H9 (cell line): ENCODE results near the gene ADAMTS2. TPM values are rescaled to one million over a fixed set of nuclear protein-coding genes. Genes with fewer than 3 reads are reported as not detected.
A peak's percentile ranks its signal among the peaks of the same experiment; 100 is the strongest.

Source experiments
- DNase-seq: peaks from one replicate; pipeline ENCODE4 v3.0.0-alpha.2; 2017
- H2AFZ ChIP-seq: one replicate; pipeline ENCODE4 v1.6.1; 2013; ENCODE audit warnings: mild to moderate bottlenecking, low read length, control low read depth, moderate library complexity
- H2AK5ac ChIP-seq: 2 replicates; pipeline ENCODE4 v1.6.1; 2013; ENCODE audit warnings: low read length, control low read depth, mixed read lengths; ENCODE audit not compliant: insufficient read length
- H2BK120ac ChIP-seq: one replicate; pipeline ENCODE4 v1.6.1; 2013; ENCODE audit warnings: low read depth, mild to moderate bottlenecking, low read length, control low read depth, inconsistent platforms; ENCODE audit not compliant: poor library complexity, severe bottlenecking
- H2BK12ac ChIP-seq: 2 replicates; pipeline ENCODE4 v1.6.1; 2013; ENCODE audit warnings: low read length, control low read depth, mixed read lengths, low read depth; ENCODE audit not compliant: insufficient read length
- H2BK15ac ChIP-seq: 2 replicates; pipeline ENCODE4 v1.6.1; 2013; ENCODE audit warnings: low read depth, low read length, control low read depth
- H2BK20ac ChIP-seq: one replicate; pipeline ENCODE4 v1.6.1; 2013; ENCODE audit warnings: low read depth, mild to moderate bottlenecking, low read length, control low read depth, inconsistent platforms; ENCODE audit not compliant: poor library complexity, severe bottlenecking
- H2BK5ac ChIP-seq: 2 replicates; pipeline ENCODE4 v1.6.1; 2013; ENCODE audit warnings: low read length, control low read depth, mixed read lengths; ENCODE audit not compliant: insufficient read length
- H3K14ac ChIP-seq: 2 replicates; pipeline ENCODE4 v1.6.1; 2013; ENCODE audit warnings: low read length, control low read depth; ENCODE audit not compliant: insufficient read depth
- H3K18ac ChIP-seq: 2 replicates; pipeline ENCODE4 v1.6.1; 2013; ENCODE audit warnings: low read depth, mild to moderate bottlenecking, mixed read lengths, low read length, control low read depth; ENCODE audit not compliant: insufficient read length
- H3K23ac ChIP-seq: 2 replicates; pipeline ENCODE4 v1.6.1; 2013; ENCODE audit warnings: low read length, control low read depth, mixed read lengths, low read depth; ENCODE audit not compliant: insufficient read length
- H3K23me2 ChIP-seq: 2 replicates; pipeline ENCODE4 v1.6.1; 2013; ENCODE audit warnings: low read depth, mild to moderate bottlenecking, mixed read lengths, low read length, control low read depth; ENCODE audit not compliant: insufficient read length, poor library complexity, severe bottlenecking
- H3K27ac ChIP-seq: 2 replicates; pipeline ENCODE4 v1.5.1; 2013; ENCODE audit warnings: low read length, control low read depth, mixed read lengths, low read depth; ENCODE audit not compliant: insufficient read length
- H3K27me3 ChIP-seq: 2 replicates; pipeline ENCODE4 v1.6.1; 2013; ENCODE audit warnings: low read length, control low read depth, inconsistent platforms; ENCODE audit not compliant: insufficient read depth
- H3K4ac ChIP-seq: 2 replicates; pipeline ENCODE4 v1.6.1; 2013; ENCODE audit warnings: low read depth, mild to moderate bottlenecking, control low read depth, inconsistent platforms, low read length, moderate library complexity
- H3K4me1 ChIP-seq: 2 replicates; pipeline ENCODE4 v1.6.1; 2013; ENCODE audit warnings: low read length, control low read depth, inconsistent platforms; ENCODE audit not compliant: insufficient read depth
- H3K4me2 ChIP-seq: 2 replicates; pipeline ENCODE4 v1.6.1; 2013; ENCODE audit warnings: low read length, control low read depth, mixed read lengths; ENCODE audit not compliant: insufficient read length, insufficient read depth
- H3K56ac ChIP-seq: 2 replicates; pipeline ENCODE4 v1.6.1; 2013; ENCODE audit warnings: low read depth, mild to moderate bottlenecking, mixed read lengths, low read length, control low read depth; ENCODE audit not compliant: insufficient read length
- H3K79me1 ChIP-seq: 2 replicates; pipeline ENCODE4 v1.6.1; 2013; ENCODE audit warnings: low read depth, mild to moderate bottlenecking, moderate library complexity, low read length, control low read depth, inconsistent platforms; ENCODE audit not compliant: insufficient read depth, poor library complexity, severe bottlenecking
- H3K79me2 ChIP-seq: 2 replicates; pipeline ENCODE4 v1.6.1; 2013; ENCODE audit warnings: low read length, control low read depth, inconsistent platforms; ENCODE audit not compliant: insufficient read depth
- H3K9ac ChIP-seq: 2 replicates; pipeline ENCODE4 v1.6.1; 2013; ENCODE audit warnings: low read length, control low read depth, mixed read lengths; ENCODE audit not compliant: insufficient read length; ENCODE audit errors: extremely low read depth
- H3K9me3 ChIP-seq: one replicate; pipeline ENCODE4 v1.6.1; 2013; ENCODE audit warnings: low read depth, low read length, inconsistent platforms; ENCODE audit not compliant: control insufficient read depth
- H3T11ph ChIP-seq: one replicate; pipeline ENCODE4 v1.6.1; 2013; ENCODE audit warnings: mild to moderate bottlenecking, low read length, control low read depth, inconsistent platforms
- H4K20me1 ChIP-seq: one replicate; pipeline ENCODE4 v1.6.1; 2013; ENCODE audit not compliant: control insufficient read depth, insufficient read length, insufficient read depth
- H4K5ac ChIP-seq: 2 replicates; pipeline ENCODE4 v1.6.1; 2013; ENCODE audit warnings: low read depth, mild to moderate bottlenecking, mixed read lengths, low read length, control low read depth; ENCODE audit not compliant: insufficient read length
- H4K8ac ChIP-seq: replicated peaks from 2 replicates; pipeline ENCODE4 v1.6.1; 2013; ENCODE audit warnings: low read length, control low read depth, mixed read lengths, low read depth; ENCODE audit not compliant: insufficient read length
- H4K91ac ChIP-seq: 2 replicates; pipeline ENCODE4 v1.6.1; 2013; ENCODE audit warnings: low read depth, mild to moderate bottlenecking, moderate library complexity, mixed read lengths, low read length, control low read depth; ENCODE audit not compliant: insufficient read length
- H3K27ac Mint-ChIP-seq, 3 experiments: 2 replicates in 2 of 3; 3 replicates in 1 of 3; pipeline ENCODE4 v1.8.0; 2020 to 2021; ENCODE audit warnings: mixed read lengths in 3 of 3, mild to moderate bottlenecking in 1 of 3, moderate library complexity in 1 of 3
- H3K27me3 Mint-ChIP-seq: 2 replicates; pipeline ENCODE4 v1.8.0; 2021; ENCODE audit warnings: low read depth, mild to moderate bottlenecking, moderate library complexity, mixed read lengths
- H3K36me3 Mint-ChIP-seq, 3 experiments: 2 replicates in 2 of 3; 3 replicates in 1 of 3; pipeline ENCODE4 v1.8.0; 2020 to 2021; ENCODE audit warnings: low read depth in 3 of 3, mixed read lengths in 3 of 3; ENCODE audit not compliant: insufficient read depth in 1 of 3
- H3K4me1 Mint-ChIP-seq, 2 experiments: 2 replicates each; pipeline ENCODE4 v1.8.0; 2020; ENCODE audit warnings: mixed read lengths in 2 of 2
- H3K4me3 Mint-ChIP-seq, 2 experiments: 2 replicates in 1 of 2; 3 replicates in 1 of 2; pipeline ENCODE4 v1.8.0; 2020 to 2021; ENCODE audit warnings: mild to moderate bottlenecking in 2 of 2, mixed read lengths in 2 of 2, moderate library complexity in 1 of 2
- H3K9me3 Mint-ChIP-seq, 2 experiments: 2 replicates in 1 of 2; 3 replicates in 1 of 2; pipeline ENCODE4 v1.8.0; 2020; ENCODE audit warnings: mild to moderate bottlenecking in 2 of 2, mixed read lengths in 2 of 2, moderate library complexity in 1 of 2
- CTCF ChIP-seq: fragments of 200-600 bp; sonication (generic); conservative IDR thresholded peaks from 3 replicates; pipeline ENCODE4 v1.8.0; 2021; ENCODE audit warnings: antibody characterized with exemption, mild to moderate bottlenecking
- WGBS: extraction: QIAGEN DNeasy Blood & Tissue Kit; methylation state at CpG from one replicate; pipeline ENCODE4 v1.1.7; 2013; ENCODE audit warnings: missing lambda C conversion rate, low lambda C conversion rate, mixed read lengths; ENCODE audit not compliant: insufficient read length; ENCODE audit errors: extremely low coverage; 5-methylcytosine and 5-hydroxymethylcytosine counted together
- total RNA-seq: library from RNA; stranded (reverse); gene quantifications from 2 replicates; pipeline ENCODE4 v1.2.1, GENCODE V29; 2021

ADAMTS2 gene
- total RNA-seq, 1 experiment from 2014 or later, result 5.4 TPM

DNA sequence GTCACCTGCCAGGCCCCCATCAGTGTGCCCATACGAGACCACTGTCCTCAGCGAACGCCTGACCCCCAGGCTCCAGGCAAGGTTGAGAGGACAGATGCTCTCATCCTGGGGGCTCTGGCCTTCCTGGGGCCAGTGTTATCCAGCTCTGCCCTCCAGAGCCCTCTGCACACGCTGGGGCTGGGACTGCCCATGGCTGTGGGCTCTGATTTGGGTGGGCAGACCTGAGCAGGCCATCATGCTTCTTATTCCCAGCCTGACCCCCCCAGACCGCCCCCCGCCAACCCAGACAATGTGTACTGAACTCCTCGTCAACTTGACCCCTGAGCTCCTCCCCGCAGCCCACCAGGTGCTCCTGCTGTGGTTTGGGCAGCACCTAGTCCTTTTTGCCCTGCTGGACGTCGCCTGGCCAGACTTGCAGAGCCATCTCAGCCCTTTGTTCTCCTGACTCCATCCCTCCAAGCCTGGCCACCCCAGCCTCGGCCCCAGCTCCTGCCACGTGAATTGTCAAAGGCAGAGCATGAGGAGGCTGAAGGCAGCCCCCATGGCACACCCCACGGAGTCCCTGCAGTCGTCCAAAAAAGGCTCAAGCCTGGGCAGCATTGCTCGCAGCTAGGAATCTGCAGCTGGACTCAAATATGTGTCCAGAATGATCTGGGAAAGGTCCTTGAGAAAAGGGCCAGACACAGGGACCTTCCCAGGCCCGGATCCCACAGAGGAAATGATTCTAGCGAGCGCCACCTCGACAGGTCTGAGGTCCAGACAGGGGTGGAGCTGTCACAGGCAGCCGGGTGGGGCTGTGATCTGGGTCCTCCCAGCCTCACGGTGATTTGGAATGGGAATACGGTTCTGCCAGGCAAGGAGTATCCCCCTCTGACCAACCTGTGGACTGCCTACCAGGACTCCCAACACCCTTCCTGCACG, 87.0 kb downstream of the ADAMTS2 start:
- no peak overlapping the region for H2AK5ac ChIP-seq
- no peak overlapping the region for H3K18ac ChIP-seq
- no peak overlapping the region for H3K4me2 ChIP-seq
- H3K4me3 Mint-ChIP-seq, result no peak overlapping the region
- no peak overlapping the region for H2BK15ac ChIP-seq
- H3K27me3 ChIP-seq, result no peaks in the 10 kb centered on the region
- H3K4me1 ChIP-seq, result no peaks in the 10 kb centered on the region
- no peak overlapping the region for H4K8ac ChIP-seq
- H3K79me1 ChIP-seq, result no peaks in the 10 kb centered on the region
- H3K9me3 ChIP-seq, result no peaks in the 10 kb centered on the region
- H2BK5ac ChIP-seq, result no peak overlapping the region
- H3K79me2 ChIP-seq, result no peaks in the 10 kb centered on the region
- no peak overlapping the region for H3K9ac ChIP-seq
- no peak overlapping the region for H2AFZ ChIP-seq
- H2BK20ac ChIP-seq, result no peak overlapping the region
- H3K14ac ChIP-seq, result no peak overlapping the region; the same call in 1 of the 2 replicates
- no peak overlapping the region for H4K5ac ChIP-seq
- no peak overlapping the region for H3T11ph ChIP-seq
- no peak overlapping the region for H3K23ac ChIP-seq
- TF ChIP-seq CTCF, result no peak
- no peak overlapping the region for H3K56ac ChIP-seq
- no peaks in the 10 kb centered on the region for H3K36me3 Mint-ChIP-seq
- no peaks in the 10 kb centered on the region for H4K20me1 ChIP-seq
- H3K23me2 ChIP-seq, result peaks cover 4% of the 10 kb centered on the region
- H3K27ac Mint-ChIP-seq, result peak overlapping the region in 2 of 3 experiments; percentile 28 to 35; a peak in 2 of 7 replicates
- H3K27ac ChIP-seq, result no peak overlapping the region
- peaks cover 11 to 13% of the 10 kb centered on the region in 2 experiments for H3K4me1 Mint-ChIP-seq
- H3K4ac ChIP-seq, result no peak overlapping the region
- no peak overlapping the region for H4K91ac ChIP-seq
- no peaks in the 10 kb centered on the region; the same call in 1 of the 2 replicates for H3K27me3 Mint-ChIP-seq
- peak; percentile 14 for DNase-seq
- no peak overlapping the region for H2BK120ac ChIP-seq
- WGBS, result no CpG with 5 or more reads among the region's 23 CpGs
- no peaks in the 10 kb centered on the region for H3K9me3 Mint-ChIP-seq
- no peak overlapping the region for H2BK12ac ChIP-seq
